SK-N-MC (cell line): ENCODE measurements around the gene PLN.

Source experiments
- DNase-seq: peaks from one replicate; pipeline ENCODE4 v3.0.0-alpha.2; 2011; ENCODE audit warnings: low read depth, low spot score
- H3K27ac ChIP-seq: fragments of 200-600 bp; sonication (generic); 2 replicates; pipeline ENCODE4 v1.5.1; 2016; ENCODE audit warnings: mixed run types
- H3K36me3 ChIP-seq: fragments of 200-600 bp; sonication (generic); 2 replicates; pipeline ENCODE4 v1.6.1; 2017; ENCODE audit warnings: antibody characterized with exemption, low read length, mixed read lengths; ENCODE audit not compliant: insufficient read depth
- H3K4me3 ChIP-seq: fragments of 200-600 bp; sonication (generic); 2 replicates; pipeline ENCODE4 v1.5.1; 2016
- H3K9ac ChIP-seq: fragments of 200-600 bp; sonication (generic); 2 replicates; pipeline ENCODE4 v1.8.0; 2017; ENCODE audit warnings: mixed run types, mixed read lengths; ENCODE audit not compliant: insufficient read length
- H3K9me3 ChIP-seq: fragments of 200-600 bp; sonication (generic); 2 replicates; pipeline ENCODE4 v1.6.1; 2017; ENCODE audit warnings: low read depth, mild to moderate bottlenecking, antibody characterized with exemption, low read length, moderate library complexity, mixed read lengths
- EZH2 ChIP-seq: fragments of 200-600 bp; sonication (generic); IDR thresholded peaks from one replicate; pipeline ENCODE4 v1.6.1; 2017; ENCODE audit warnings: antibody characterized with exemption
- FOXP2 ChIP-seq: optimal IDR thresholded peaks from 2 replicates; pipeline ENCODE3; 2011; ENCODE audit warnings: mild to moderate bottlenecking, moderate library complexity; ENCODE audit not compliant: insufficient read depth; ENCODE audit errors: extremely low read length, control extremely low read depth
- POLR2AphosphoS5 ChIP-seq: IDR thresholded peaks from 2 replicates; pipeline ENCODE4 v1.6.1; 2012; ENCODE audit warnings: mild to moderate bottlenecking, low read depth, low read length, borderline replicate concordance

PLN gene

GRCh38 chr6:118548136-118548535, at the start of gene PLN:
Gene PLN, plus strand, starts transcription at chr6:118548296. Its CDS starts 10,626 bp downstream, at chr6:118558922.
- no peak within 1 kb of the TSS for H3K27ac ChIP-seq
- H3K9me3 ChIP-seq = no peaks in the 10 kb centered on the region
- no peaks in the 10 kb centered on the region for H3K36me3 ChIP-seq
- no peak within 1 kb of the TSS for H3K4me3 ChIP-seq
- H3K9ac ChIP-seq = no peak within 1 kb of the TSS
- TF ChIP-seq EZH2 (no peak), POLR2AphosphoS5 (no peak), FOXP2 (no peak)
- no peak for DNase-seq

- Histone ChIP-seq H3K36me3 (no peaks in the 10 kb centered on the region), H3K27ac (no peak overlapping the region), H3K9me3 (no peaks in the 10 kb centered on the region), H3K4me3 (no peak overlapping the region), H3K9ac (no peak overlapping the region)
- DNase-seq = no peak
- no peak for TF ChIP-seq FOXP2
- no peak for TF ChIP-seq EZH2
- TF ChIP-seq POLR2AphosphoS5 = no peak
These were observed 47.7 kb upstream of the PLN start for GRCh38 chr6:118500130-118501015.

GRCh38 chr6:118501099-118501498, 47.0 kb upstream of the PLN start:
- H3K9ac ChIP-seq = no peak overlapping the region
- H3K4me3 ChIP-seq = no peak overlapping the region
- no peak overlapping the region for H3K27ac ChIP-seq
- H3K9me3 ChIP-seq = no peaks in the 10 kb centered on the region
- DNase-seq = no peak
- no peaks in the 10 kb centered on the region for H3K36me3 ChIP-seq
- TF ChIP-seq FOXP2 (no peak), POLR2AphosphoS5 (no peak), EZH2 (no peak)

- H3K36me3 ChIP-seq = no peaks in the 10 kb centered on the region
These were observed 46.3 kb upstream of the PLN start for GRCh38 chr6:118501765-118502164.

GRCh38 chr6:118502169-118502568, 45.9 kb upstream of the PLN start:
- H3K4me3 ChIP-seq = no peak overlapping the region
- no peak overlapping the region for H3K27ac ChIP-seq
- TF ChIP-seq EZH2 = no peak
- no peaks in the 10 kb centered on the region for H3K36me3 ChIP-seq
- no peak overlapping the region for H3K9ac ChIP-seq
- H3K9me3 ChIP-seq = no peaks in the 10 kb centered on the region
- DNase-seq = no peak

More at GRCh38 chr6:118501765-118502164, 46.3 kb upstream of the PLN start:
- no peaks in the 10 kb centered on the region for H3K9me3 ChIP-seq
- no peak overlapping the region for H3K9ac ChIP-seq
- no peak overlapping the region for H3K4me3 ChIP-seq
- H3K27ac ChIP-seq = no peak overlapping the region
- no peak for DNase-seq
- TF ChIP-seq POLR2AphosphoS5 (no peak), FOXP2 (no peak), EZH2 (no peak)

- H3K4me3 ChIP-seq = no peak overlapping the region
- no peak overlapping the region for H3K27ac ChIP-seq
- H3K9ac ChIP-seq = no peak overlapping the region
- H3K9me3 ChIP-seq = no peaks in the 10 kb centered on the region
- DNase-seq = no peak
- H3K36me3 ChIP-seq = no peaks in the 10 kb centered on the region
- no peak for TF ChIP-seq FOXP2
- no peak for TF ChIP-seq POLR2AphosphoS5
- no peak for TF ChIP-seq EZH2
These were observed 43.5 kb upstream of the PLN start for GRCh38 chr6:118504611-118505010.

GRCh38 chr6:118505656-118506055, 42.4 kb upstream of the PLN start:
- Histone ChIP-seq H3K27ac (no peak overlapping the region), H3K4me3 (no peak overlapping the region), H3K36me3 (no peaks in the 10 kb centered on the region), H3K9ac (no peak overlapping the region), H3K9me3 (no peaks in the 10 kb centered on the region)
- no peak for DNase-seq
- TF ChIP-seq EZH2 (no peak), FOXP2 (no peak), POLR2AphosphoS5 (no peak)

GRCh38 chr6:118506071-118506638, 41.9 kb upstream of the PLN start:
- Histone ChIP-seq H3K4me3 (no peak overlapping the region), H3K9ac (no peak overlapping the region), H3K36me3 (no peaks in the 10 kb centered on the region), H3K9me3 (no peaks in the 10 kb centered on the region), H3K27ac (no peak overlapping the region)
- no peak for DNase-seq
- TF ChIP-seq POLR2AphosphoS5 (no peak), FOXP2 (no peak), EZH2 (no peak)

- H3K9ac ChIP-seq = no peak overlapping the region
- TF ChIP-seq POLR2AphosphoS5 (no peak), FOXP2 (no peak), EZH2 (no peak)
- H3K9me3 ChIP-seq = no peaks in the 10 kb centered on the region
- no peaks in the 10 kb centered on the region for H3K36me3 ChIP-seq
- H3K4me3 ChIP-seq = no peak overlapping the region
- no peak overlapping the region for H3K27ac ChIP-seq
- no peak for DNase-seq
These were observed 40.5 kb upstream of the PLN start for GRCh38 chr6:118507636-118508035.
